Pancreas (tissue), 10 donors: ENCODE results near the gene TCEAL5. TPM values are rescaled to one million over a fixed set of nuclear protein-coding genes. Genes with fewer than 3 reads are reported as not detected.
"Not testable (repeated sequence)": the region's sequence is repeated elsewhere in the genome, so short reads cannot be mapped to it uniquely, and the experiment has no call there.

Experiments used
- ATAC-seq, 4 donors: fragments of 200-7000 bp; cut with Tn5 transposase; one replicate each; pipeline versions ENCODE4 v1.8.0 to v1.9.1; 2020; ENCODE audit warnings: mild to moderate bottlenecking in 4 of 4, moderate library complexity in 4 of 4
- DNase-seq, 6 donors: peaks; one replicate each; pipeline ENCODE4 v3.0.0-alpha.2; 2020
- FAIRE-seq: peaks from 2 replicates; lab custom pipeline; 2012; peaks lifted over from hg19 to GRCh38; lab: Jason Lieb, UNC
- H3K27ac ChIP-seq, 4 donors: fragments of 200-600 bp; sonication (generic); 1 replicate in 3 of 4; 2 replicates in 1 of 4; pipeline versions ENCODE4 v1.5.0 to v1.8.0; 2020
- H3K27me3 ChIP-seq, 4 donors: fragments of 200-600 bp; one replicate each; pipeline ENCODE4 v1.8.0; 2021
- H3K36me3 ChIP-seq, 3 donors: fragments of 200-600 bp; sonication (generic) in 1 of 3; one replicate each; pipeline versions ENCODE4 v1.5.0 to v1.8.0; 2020 to 2021
- H3K4me1 ChIP-seq, 3 donors: fragments of 200-600 bp; one replicate each; pipeline ENCODE4 v1.8.0; 2021
- H3K4me3 ChIP-seq, 4 donors: fragments of 200-600 bp; sonication (generic) in 2 of 4; one replicate each; pipeline versions ENCODE4 v1.5.0 to v1.8.0; 2020 to 2021
- H3K9me3 ChIP-seq, 4 donors: fragments of 200-600 bp; one replicate each; pipeline ENCODE4 v1.8.0; 2021
- WGBS, 2 donors: extraction: QIAGEN DNeasy Blood & Tissue Kit; methylation state at CpG; one replicate each; pipeline ENCODE4 v1.1.7; 2013; 5-methylcytosine and 5-hydroxymethylcytosine counted together
- intact Hi-C, 3 donors: fragments of 100-400 bp; cut with DNase I; formaldehyde crosslinking; loops; one replicate each; pipeline versions ENCODE4 v1.11.1 to v1.14.2; 2022
- polyA plus RNA-seq, 2 donors: library from polyadenylated mRNA; stranded (reverse); fragments of 200-250 nt; gene quantifications; one replicate each; pipeline ENCODE4 v1.2.3, GENCODE V29; 2013
- total RNA-seq, 6 donors: library from RNA; stranded (reverse); fragmentation: NEBNext Ultra II Directional in 4 of 6; extraction: Animal tissue kit (Norgen Biotek cat#: 25700) in 4 of 6; gene quantifications; one replicate each; pipeline versions ENCODE4 v1.2.1 to v1.2.4, GENCODE V29; 2021 to 2023
- TF ChIP-seq, protein P1 (sequence below), 4 donors: fragments of 200-600 bp; sonication (generic) in 3 of 4; IDR thresholded peaks; one replicate each; pipeline versions ENCODE4 v1.5.0 to v1.8.0; 2021; ENCODE audit warnings: antibody characterized with exemption in 4 of 4
- donor health status: healthy with polysubstance abuse.
- donor health status: DM: no; HTN: no; CAD: no; lungs with moderate emphysema.
- donor health status: DM: no; HTN: no; CAD: no.
- donor health status: control.
- donor health status: control.
- donor health status: Bipolar disorder and iron deficiency.
- donor health status: DM: yes; HTN: yes; CAD: no.
- donor health status: DM: no; HTN: no; CAD: no.
- donor health status: DM: no; HTN: no; CAD: no.
- donor health status: DM: yes; HTN: yes; CAD: no.

Gene TCEAL5
- total and polyA plus RNA-seq, 8 donors = 0.16 to 5.7 (median 0.43) TPM; not detected in 2

- no peak overlapping the region for H3K4me3 ChIP-seq
- no peaks in the 10 kb centered on the region for H3K9me3 ChIP-seq
- TF ChIP-seq, protein P1, sequence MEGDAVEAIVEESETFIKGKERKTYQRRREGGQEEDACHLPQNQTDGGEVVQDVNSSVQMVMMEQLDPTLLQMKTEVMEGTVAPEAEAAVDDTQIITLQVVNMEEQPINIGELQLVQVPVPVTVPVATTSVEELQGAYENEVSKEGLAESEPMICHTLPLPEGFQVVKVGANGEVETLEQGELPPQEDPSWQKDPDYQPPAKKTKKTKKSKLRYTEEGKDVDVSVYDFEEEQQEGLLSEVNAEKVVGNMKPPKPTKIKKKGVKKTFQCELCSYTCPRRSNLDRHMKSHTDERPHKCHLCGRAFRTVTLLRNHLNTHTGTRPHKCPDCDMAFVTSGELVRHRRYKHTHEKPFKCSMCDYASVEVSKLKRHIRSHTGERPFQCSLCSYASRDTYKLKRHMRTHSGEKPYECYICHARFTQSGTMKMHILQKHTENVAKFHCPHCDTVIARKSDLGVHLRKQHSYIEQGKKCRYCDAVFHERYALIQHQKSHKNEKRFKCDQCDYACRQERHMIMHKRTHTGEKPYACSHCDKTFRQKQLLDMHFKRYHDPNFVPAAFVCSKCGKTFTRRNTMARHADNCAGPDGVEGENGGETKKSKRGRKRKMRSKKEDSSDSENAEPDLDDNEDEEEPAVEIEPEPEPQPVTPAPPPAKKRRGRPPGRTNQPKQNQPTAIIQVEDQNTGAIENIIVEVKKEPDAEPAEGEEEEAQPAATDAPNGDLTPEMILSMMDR (IDR thresholded peaks at IDR 0.05) = no peak
- peaks cover 0 to 22% (median 0%) of the 10 kb centered on the region in 4 donors for H3K27me3 ChIP-seq
- H3K27ac ChIP-seq = no peak overlapping the region
- no peaks in the 10 kb centered on the region for H3K36me3 ChIP-seq
- H3K4me1 ChIP-seq = no peaks in the 10 kb centered on the region
- ATAC-seq = no peak
- intact Hi-C loops = no loop called here
- 72 to 74% methylated on average over 1 of the region's 1 CpG for WGBS, 2 donors
- no peak for DNase-seq
- FAIRE-seq = no peak
Measured at GRCh38 chrX:103236296-103236695, 40.3 kb downstream of the TCEAL5 start.

DNA sequence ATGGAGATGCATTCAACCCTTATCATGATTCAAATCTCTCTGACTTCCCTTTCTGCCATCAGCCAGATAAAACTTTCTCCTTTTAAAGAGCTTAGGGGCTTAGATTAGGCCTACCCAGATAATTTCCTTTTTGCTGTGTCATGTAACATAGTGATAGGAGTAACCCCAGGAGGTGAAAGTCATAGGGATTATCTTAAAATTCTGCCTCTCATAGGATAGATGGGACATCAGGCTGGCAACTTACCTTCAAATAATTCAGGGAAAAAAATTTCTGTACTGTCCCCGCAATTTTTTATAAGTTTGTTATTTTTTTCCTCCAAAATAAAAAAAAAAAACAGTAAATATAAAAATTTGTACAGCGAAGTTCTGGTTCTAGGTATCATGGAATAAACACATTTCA lies 40.9 kb downstream of the TCEAL5 start:
- intact Hi-C loops, ATAC-seq, H3K9me3 ChIP-seq, DNase-seq, H3K36me3 ChIP-seq, H3K4me1 ChIP-seq, H3K27ac ChIP-seq, H3K4me3 ChIP-seq: not testable (repeated sequence)
- peaks cover 0 to 18% (median 0%) of the 10 kb centered on the region in 4 donors for H3K27me3 ChIP-seq
- FAIRE-seq = peak; percentile 23
- 49 to 57% methylated on average over 2 of the region's 2 CpGs for WGBS, 2 donors

DNA sequence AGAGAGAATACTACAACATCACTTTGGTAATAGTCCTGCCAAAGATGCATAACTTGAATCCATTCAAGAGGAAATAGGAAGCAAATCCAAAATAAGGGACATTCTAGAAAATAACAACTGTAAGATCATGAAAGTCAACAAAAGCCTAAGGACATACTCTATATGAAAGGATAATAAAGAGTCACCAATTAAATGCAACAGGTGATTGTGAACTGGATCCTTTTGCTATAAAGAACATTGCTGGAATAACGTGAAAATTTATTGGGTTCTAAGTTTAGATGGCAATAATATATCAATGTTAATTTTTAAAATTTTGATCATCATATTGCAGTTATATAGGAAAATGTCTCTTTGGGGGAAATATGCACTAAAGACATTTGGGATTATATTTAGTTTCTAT lies 41.7 kb downstream of the TCEAL5 start:
- intact Hi-C loops = no loop called here
- H3K4me1 ChIP-seq = no peaks in the 10 kb centered on the region
- no peak overlapping the region for H3K27ac ChIP-seq
- H3K9me3 ChIP-seq = no peaks in the 10 kb centered on the region
- no peaks in the 10 kb centered on the region for H3K36me3 ChIP-seq
- no peak overlapping the region for H3K4me3 ChIP-seq
- DNase-seq = no peak
- TF ChIP-seq, protein P1 (IDR thresholded peaks at IDR 0.05) = no peak
- H3K27me3 ChIP-seq = peaks cover 0 to 14% (median 0%) of the 10 kb centered on the region in 4 donors
- 70 to 80% methylated on average over 1 of the region's 1 CpG for WGBS, 2 donors
- FAIRE-seq = no peak
- no peak for ATAC-seq

GRCh38 chrX:103233263-103233662 lies 43.3 kb downstream of the TCEAL5 start:
- H3K4me3 ChIP-seq = no peak overlapping the region
- ATAC-seq = no peak
- no peak overlapping the region for H3K27ac ChIP-seq
- 66 to 83% methylated on average over 2 of the region's 2 CpGs for WGBS, 2 donors
- intact Hi-C loops = no loop called here
- no peaks in the 10 kb centered on the region for H3K9me3 ChIP-seq
- peaks cover 0 to 10% (median 0%) of the 10 kb centered on the region in 4 donors for H3K27me3 ChIP-seq
- no peak for DNase-seq
- no peaks in the 10 kb centered on the region for H3K4me1 ChIP-seq
- no peak for FAIRE-seq
- no peaks in the 10 kb centered on the region for H3K36me3 ChIP-seq
- TF ChIP-seq, protein P1 (IDR thresholded peaks at IDR 0.05) = no peak

DNA sequence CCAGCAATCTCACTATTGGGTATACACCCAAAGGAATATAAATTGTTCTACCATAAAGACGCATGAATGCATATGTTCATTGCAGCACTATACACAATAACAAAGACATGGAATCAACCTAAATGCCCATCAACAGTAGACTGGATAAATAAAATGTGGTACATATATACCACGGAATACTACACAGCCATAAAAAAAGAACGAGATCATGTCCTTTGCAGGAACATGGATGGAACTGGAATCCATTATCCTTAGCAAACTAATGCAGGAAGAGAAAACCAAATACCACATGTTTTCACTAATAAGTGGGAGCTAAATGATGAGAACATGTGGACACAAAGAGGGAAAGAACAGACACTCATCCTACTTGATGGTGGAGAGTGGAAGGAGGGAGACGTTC lies 50.6 kb downstream of the TCEAL5 start:
- ATAC-seq = not testable (repeated sequence)

More for the DNA sequence above, 50.6 kb downstream of the TCEAL5 start:
- H3K9me3 ChIP-seq, H3K4me3 ChIP-seq, H3K36me3 ChIP-seq, intact Hi-C loops, FAIRE-seq, DNase-seq, H3K27me3 ChIP-seq, H3K4me1 ChIP-seq, H3K27ac ChIP-seq: not testable (repeated sequence)
- WGBS, 2 donors = 70 to 76% methylated on average over 4 of the region's 4 CpGs

Other genes with a start within 250 kb of the TCEAL5 start
- 10 to 100 TPM; 13.5 to 43.5 (median 22.3) TPM for gene BEX1, start 212.6 kb downstream of the TCEAL5 start, total RNA-seq
- gene BEX1, start 212.6 kb downstream of the TCEAL5 start, polyA plus RNA-seq = 100 to 1,000 TPM in 1 of 2 donors, 10 to 100 TPM in 1; 52.1 to 263 TPM
- under 1 TPM in 4 of 6 donors, not detected in 2; 0.14 to 0.87 (median 0.39) TPM for gene NXF3, start 183.6 kb downstream of the TCEAL5 start, total RNA-seq
- gene NXF3, start 183.6 kb downstream of the TCEAL5 start, polyA plus RNA-seq = 1 to 10 TPM in 1 of 2 donors, under 1 TPM in 1; 0.57 to 1.3 TPM
- 10 to 100 TPM in 3 of 6 donors, 1 to 10 TPM in 3; 7.4 to 18.5 (median 9.7) TPM for gene BEX4, start 61.6 kb downstream of the TCEAL5 start, total RNA-seq
- gene BEX4, start 61.6 kb downstream of the TCEAL5 start, polyA plus RNA-seq = 10 to 100 TPM; 24.9 to 89.2 TPM
- gene TCEAL8, start 21.6 kb downstream of the TCEAL5 start, total RNA-seq = 10 to 100 TPM; 16.8 to 25.7 (median 21.6) TPM
- gene TCEAL8, start 21.6 kb downstream of the TCEAL5 start, polyA plus RNA-seq = 10 to 100 TPM; 25.5 to 56.6 TPM
- gene BEX2, start 34.2 kb upstream of the TCEAL5 start, total RNA-seq = 10 to 100 TPM; 11.2 to 19.0 (median 13.8) TPM
- 100 to 1,000 TPM in 1 of 2 donors, 10 to 100 TPM in 1; 24.0 to 113 TPM for gene BEX2, start 34.2 kb upstream of the TCEAL5 start, polyA plus RNA-seq
- 1 to 10 TPM in 2 of 6 donors, under 1 TPM in 4; 0.12 to 1.3 (median 0.34) TPM for gene TCEAL7, start 53.5 kb upstream of the TCEAL5 start, total RNA-seq
- gene TCEAL7, start 53.5 kb upstream of the TCEAL5 start, polyA plus RNA-seq = 1 to 10 TPM in 1 of 2 donors, under 1 TPM in 1; 0.72 to 2.6 TPM
- gene TCEAL9, start 79.8 kb upstream of the TCEAL5 start, total RNA-seq = 10 to 100 TPM in 3 of 6 donors, 1 to 10 TPM in 3; 7.3 to 24.1 (median 9.9) TPM
- gene TCEAL9, start 79.8 kb upstream of the TCEAL5 start, polyA plus RNA-seq = 10 to 100 TPM; 42.0 to 71.8 TPM
- gene BEX3, start 99.8 kb upstream of the TCEAL5 start, total RNA-seq = 10 to 100 TPM; 30.2 to 55.3 (median 39.0) TPM
- 100 to 1,000 TPM in 1 of 2 donors, 10 to 100 TPM in 1; 40.7 to 184 TPM for gene BEX3, start 99.8 kb upstream of the TCEAL5 start, polyA plus RNA-seq
- under 1 TPM in 5 of 6 donors, not detected in 1; 0.06 to 0.19 (median 0.12) TPM for gene RAB40A, start 242.7 kb upstream of the TCEAL5 start, total RNA-seq
- under 1 TPM; 0.08 to 0.12 TPM for gene RAB40A, start 242.7 kb upstream of the TCEAL5 start, polyA plus RNA-seq